ENCODE results near the gene AP1S1.
"Not testable (repeated sequence)": the region's sequence is repeated elsewhere in the genome, so short reads cannot be mapped to it uniquely, and the experiment has no call there.

The AP1S1 gene

GRCh38 chr7:101201695-101202602 lies 47.7 kb downstream of the AP1S1 start:
- no peak for DNase-seq (ENCODE audit: low read depth)

DNA sequence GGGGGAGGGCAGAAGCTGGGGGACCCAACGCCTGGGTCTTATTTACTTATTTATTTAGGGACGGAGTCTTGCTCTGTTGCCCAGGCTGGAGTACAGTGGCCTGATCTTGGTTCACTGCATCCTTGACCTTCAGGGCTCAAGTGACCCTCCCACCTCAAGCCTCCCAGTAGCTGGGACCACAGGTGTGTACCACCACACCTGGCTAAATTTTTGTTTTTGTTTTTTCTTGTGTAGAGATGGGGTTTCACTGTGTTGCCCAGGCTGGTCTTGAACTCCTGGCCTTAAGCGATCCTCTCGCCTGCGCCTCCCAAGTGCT lies 48.3 kb downstream of the AP1S1 start:
- DNase-seq (ENCODE audit: low read depth) = no peak

GRCh38 chr7:101203740-101204738 lies 49.8 kb downstream of the AP1S1 start:
- DNase-seq (ENCODE audit: low read depth) = not testable (repeated sequence)

DNA sequence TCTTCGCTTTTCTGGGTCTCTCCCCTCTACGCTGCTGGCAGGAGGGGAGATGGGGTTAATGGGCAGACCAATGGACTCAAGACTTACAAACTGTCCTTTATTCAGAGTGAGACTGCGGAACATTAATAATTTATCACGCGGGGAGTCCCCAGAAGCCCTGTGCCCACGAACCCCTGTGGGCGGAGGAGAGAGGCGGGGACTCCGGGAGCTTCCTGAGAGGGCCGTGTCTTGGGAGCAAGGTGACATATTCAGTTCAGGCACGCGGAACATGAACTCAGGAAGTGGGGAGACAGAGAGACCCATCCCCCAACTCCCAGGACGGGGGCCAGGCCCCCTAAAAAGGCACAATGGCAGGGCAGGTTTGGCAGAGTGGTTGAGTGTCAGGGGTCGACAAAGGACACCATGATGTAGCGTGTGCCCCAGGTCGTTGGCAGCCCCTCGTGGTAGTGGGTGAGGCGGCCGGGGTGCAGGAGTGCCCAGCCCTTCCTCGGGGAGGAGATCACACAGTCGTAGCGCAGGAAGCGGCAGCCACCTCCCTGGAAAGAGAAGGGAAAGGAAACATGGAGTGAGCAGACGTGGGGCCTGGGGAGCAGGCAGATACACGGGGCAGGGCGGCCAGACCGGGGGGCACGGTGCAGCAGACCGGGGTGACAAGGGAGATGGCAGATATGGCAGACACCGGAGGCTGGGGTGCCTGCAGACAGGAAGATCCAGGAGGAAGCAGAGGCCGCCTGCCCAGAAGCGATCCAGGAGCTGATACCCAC lies 51.8 kb downstream of the AP1S1 start:
- no peak for DNase-seq (ENCODE audit: low read depth)

GRCh38 chr7:101206665-101207042 lies 52.4 kb downstream of the AP1S1 start:
- DNase-seq (ENCODE audit: low read depth) = no peak

GRCh38 chr7:101207459-101207858 lies 53.2 kb downstream of the AP1S1 start:
- DNase-seq (ENCODE audit: low read depth) = no peak

DNA sequence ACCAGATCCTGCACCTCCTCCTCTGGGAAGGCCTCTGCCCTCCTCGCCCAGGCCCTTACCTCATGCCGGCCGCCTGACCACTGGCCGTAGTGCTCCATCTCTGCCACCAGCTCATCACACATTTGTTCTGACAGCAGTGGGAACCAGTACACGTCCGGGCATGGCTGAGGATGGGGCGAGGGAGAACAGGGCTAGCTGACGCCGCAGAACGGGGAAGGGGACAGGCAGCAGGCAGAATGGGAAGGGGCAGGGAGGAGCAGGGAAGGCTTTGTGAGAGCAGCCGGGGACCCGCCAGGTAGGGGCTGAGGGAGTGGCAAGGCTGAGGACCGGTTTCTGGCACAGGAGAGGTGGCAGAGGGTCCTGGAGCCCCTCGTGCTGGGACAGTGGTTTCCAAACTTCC lies 54.5 kb downstream of the AP1S1 start:
- no peak for DNase-seq (ENCODE audit: low read depth)

DNA sequence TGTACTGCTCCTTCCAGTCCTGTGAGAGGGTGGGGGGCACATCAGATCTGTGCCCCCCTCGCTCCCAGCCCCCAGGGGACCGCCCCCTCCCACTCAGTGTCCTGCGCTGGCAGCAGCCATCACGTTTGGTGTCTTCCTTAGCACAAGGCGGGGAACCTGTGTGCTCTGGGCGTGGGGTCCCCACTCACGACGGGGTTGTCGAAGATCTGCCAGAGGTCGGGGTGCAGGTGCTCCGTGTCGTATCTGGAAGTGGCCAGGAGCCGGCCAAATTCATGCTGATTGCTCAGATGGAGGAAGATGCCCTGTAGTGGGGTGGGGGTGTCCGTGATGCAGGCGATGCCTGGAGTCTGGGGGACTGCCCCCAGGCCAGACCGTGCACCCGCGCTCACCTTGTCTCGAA lies 55.9 kb downstream of the AP1S1 start:
- DNase-seq (ENCODE audit: low read depth) = no peak
